NCI-H2029 (cell line): ENCODE measurements around the gene TNP1.
A peak's percentile ranks its signal among the peaks of the same experiment; 100 is the strongest.

Experiments used
- DNase-seq: peaks from one replicate; lab custom pipeline; 2025; lab: John Stamatoyannopoulos, UW

Gene TNP1

GRCh38 chr2:216873573-216873972 lies 13.7 kb upstream of the TNP1 start:
- DNase-seq: no peak

- no peak for DNase-seq
These were observed 12.8 kb upstream of the TNP1 start for GRCh38 chr2:216872624-216873023.

GRCh38 chr2:216872040-216872439 lies 12.2 kb upstream of the TNP1 start:
- no peak for DNase-seq

- DNase-seq: no peak
These were observed 11.6 kb upstream of the TNP1 start for GRCh38 chr2:216871333-216871934.

GRCh38 chr2:216870508-216871332 lies 10.9 kb upstream of the TNP1 start:
- DNase-seq: no peak

- no peak for DNase-seq
These were observed 6.7 kb upstream of the TNP1 start for GRCh38 chr2:216866515-216867095.

GRCh38 chr2:216865658-216866057 lies 5.8 kb upstream of the TNP1 start:
- no peak for DNase-seq

- no peak for DNase-seq
These were observed 4.1 kb upstream of the TNP1 start for GRCh38 chr2:216863946-216864345.

- DNase-seq: no peak
These were observed 2.9 kb upstream of the TNP1 start for GRCh38 chr2:216862628-216863398.

GRCh38 chr2:216860426-216861137 lies 718 bp upstream of the TNP1 start:
- DNase-seq: no peak

GRCh38 chr2:216858312-216858711 lies 1.6 kb downstream of the TNP1 start:
- no peak for DNase-seq

- DNase-seq: no peak
These were observed 2.7 kb downstream of the TNP1 start for GRCh38 chr2:216857131-216857550.

GRCh38 chr2:216856406-216857065 lies 3.3 kb downstream of the TNP1 start:
- no peak for DNase-seq

GRCh38 chr2:216855605-216856004 lies 4.3 kb downstream of the TNP1 start:
- DNase-seq: no peak

GRCh38 chr2:216855079-216855478 lies 4.8 kb downstream of the TNP1 start:
- no peak for DNase-seq

- DNase-seq: no peak
These were observed 8.3 kb downstream of the TNP1 start for GRCh38 chr2:216851486-216852090.

GRCh38 chr2:216850665-216851322 lies 9.1 kb downstream of the TNP1 start:
- no peak for DNase-seq

GRCh38 chr2:216849987-216850386 lies 9.9 kb downstream of the TNP1 start:
- DNase-seq: peak; percentile 74

GRCh38 chr2:216845426-216845825 lies 14.4 kb downstream of the TNP1 start:
- DNase-seq: no peak

GRCh38 chr2:216842636-216843035 lies 17.2 kb downstream of the TNP1 start:
- no peak for DNase-seq
